CD4-positive, alpha-beta T cell treated with Interleukin-1 beta for 1 hour (primary cell): ENCODE data around the gene REC114.
"Not testable (repeated sequence)": the region's sequence is repeated elsewhere in the genome, so short reads cannot be mapped to it uniquely, and the experiment has no call there.

Experiments used
- DNase-seq, 2 donors: peaks; one replicate each; pipeline ENCODE4 v3.0.0-alpha.2; 2020 to 2022

REC114 gene

GRCh38 chr15:73538123-73538522 is 95.2 kb downstream of the REC114 start:
- no peak for DNase-seq

GRCh38 chr15:73538563-73539211 is 95.7 kb downstream of the REC114 start:
- no peak for DNase-seq

- no peak for DNase-seq
Observed at GRCh38 chr15:73539212-73540128, 96.5 kb downstream of the REC114 start.

GRCh38 chr15:73540161-73540560 is 97.2 kb downstream of the REC114 start:
- DNase-seq = no peak

GRCh38 chr15:73541479-73541878 is 98.5 kb downstream of the REC114 start:
- DNase-seq = no peak

- DNase-seq = not testable (repeated sequence)
Observed at GRCh38 chr15:73548925-73549324, 106.0 kb downstream of the REC114 start.

- DNase-seq = no peak
Observed at GRCh38 chr15:73550190-73550589, 107.2 kb downstream of the REC114 start.

GRCh38 chr15:73555080-73555479 is 112.1 kb downstream of the REC114 start:
- no peak for DNase-seq

GRCh38 chr15:73558529-73558928 is 115.6 kb downstream of the REC114 start:
- no peak for DNase-seq

GRCh38 chr15:73560501-73561117 is 117.6 kb downstream of the REC114 start:
- DNase-seq = peak in 1 of 2 donors; percentile 53

GRCh38 chr15:73564255-73564654 is 121.3 kb downstream of the REC114 start:
- peak in 1 of 2 donors; percentile 18 for DNase-seq

GRCh38 chr15:73567020-73567419 is 124.1 kb downstream of the REC114 start:
- DNase-seq = no peak

GRCh38 chr15:73568564-73569280 is 125.8 kb downstream of the REC114 start:
- no peak for DNase-seq

- no peak for DNase-seq
Observed at GRCh38 chr15:73569361-73569760, 126.4 kb downstream of the REC114 start.

GRCh38 chr15:73570355-73571032 is 127.5 kb downstream of the REC114 start:
- no peak for DNase-seq

- DNase-seq = no peak
Observed at GRCh38 chr15:73571346-73571745, 128.4 kb downstream of the REC114 start.

GRCh38 chr15:73572296-73572695 is 129.3 kb downstream of the REC114 start:
- no peak for DNase-seq

- no peak for DNase-seq
Observed at GRCh38 chr15:73573037-73573436, 130.1 kb downstream of the REC114 start.

- no peak for DNase-seq
Observed at GRCh38 chr15:73573572-73573971, 130.6 kb downstream of the REC114 start.

- DNase-seq = no peak
Observed at GRCh38 chr15:73575636-73576247, 132.8 kb downstream of the REC114 start.

GRCh38 chr15:73577593-73577992 is 134.6 kb downstream of the REC114 start:
- DNase-seq = not testable (repeated sequence)

- DNase-seq = no peak
Observed at GRCh38 chr15:73578026-73578425, 135.1 kb downstream of the REC114 start.
